ENCODE measurements around the gene PQBP1. TPM values are rescaled to one million over a fixed set of nuclear protein-coding genes. Genes with fewer than 3 reads are reported as not detected.

The PQBP1 gene
- 53.7 and 56.3 TPM in 2 replicates for total RNA-seq

DNA sequence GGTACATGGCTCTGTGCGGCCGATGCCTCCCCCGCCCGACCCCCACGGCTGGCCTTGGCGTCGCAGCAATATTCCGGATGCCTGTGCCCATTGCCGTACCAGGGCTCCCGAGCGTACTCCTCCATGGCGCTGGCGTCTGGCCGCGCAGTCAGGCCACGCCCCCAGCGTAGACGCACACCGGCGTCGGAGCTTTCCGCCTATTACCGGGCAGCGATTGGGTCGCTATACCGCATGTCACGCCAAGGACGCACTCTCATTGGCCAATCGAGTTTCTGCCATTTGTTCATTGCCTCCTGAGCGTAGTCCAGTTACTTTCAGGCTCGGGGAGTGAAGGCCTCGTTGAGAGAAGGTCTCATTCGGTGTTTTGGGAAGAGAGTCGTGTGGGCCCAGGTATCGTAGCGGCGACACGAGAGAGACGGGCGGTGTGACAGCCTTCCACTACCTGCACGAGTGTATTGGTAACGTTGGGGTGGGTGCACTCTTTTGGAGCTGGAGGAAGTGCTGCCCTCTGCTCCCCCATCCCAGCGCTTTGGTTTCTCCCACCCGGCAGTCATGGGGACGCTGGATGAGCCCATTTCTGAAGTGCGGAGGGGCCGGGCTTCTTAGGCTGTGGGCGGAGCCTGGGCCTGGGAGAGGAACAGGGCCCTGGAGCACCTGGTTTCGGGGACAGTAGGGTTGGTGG, at the start of gene PQBP1, which contains the start of gene TIMM17B:
PQBP1 (plus strand) TSS at position 306 of the 682 bp plus-strand sequence. CDS start 580 bp downstream, outside the sequence.
TIMM17B (minus strand) TSS at position 144 of the 682 bp plus-strand sequence; CDS start at position 125, 19 bp downstream.

GRCh38 chrX:48911412-48912182, 13.9 kb downstream of the PQBP1 start, which contains the start of gene SLC35A2:
TSS of gene SLC35A2 (minus strand) at chrX:48911646. CDS start at chrX:48911636, 10 bp downstream.

GRCh38 chrX:48918643-48919340, 21.1 kb downstream of the PQBP1 start, which contains the start of gene PIM2:
TSS of gene PIM2 (minus strand) at chrX:48919024. CDS start at chrX:48918834, 190 bp downstream.

Other genes with a start within 250 kb of the PQBP1 start
- 1.1 and 1.6 TPM in 2 replicates for gene WAS, start 214.1 kb upstream of the PQBP1 start, total RNA-seq
- 2.7 and 6.2 TPM in 2 replicates for gene SUV39H1, start 201.2 kb upstream of the PQBP1 start, total RNA-seq
- gene GLOD5, start 136.2 kb upstream of the PQBP1 start, total RNA-seq: not detected in 2 replicates
- not detected in 2 replicates for gene GATA1, start 111.3 kb upstream of the PQBP1 start, total RNA-seq
- 23.3 and 42.3 TPM in 2 replicates for gene HDAC6, start 95.9 kb upstream of the PQBP1 start, total RNA-seq
- gene ERAS, start 71.4 kb upstream of the PQBP1 start, total RNA-seq: not detected in 2 replicates
- 1.0 and 1.4 TPM in 2 replicates for gene PCSK1N, start 62.3 kb upstream of the PQBP1 start, total RNA-seq
- gene TIMM17B, start 162 bp upstream of the PQBP1 start, total RNA-seq: 17.8 and 19.7 TPM in 2 replicates
- 21.3 and 23.8 TPM in 2 replicates for gene SLC35A2, start 13.7 kb downstream of the PQBP1 start, total RNA-seq
- 1.4 and 2.1 TPM in 2 replicates for gene PIM2, start 21.1 kb downstream of the PQBP1 start, total RNA-seq
- gene OTUD5, start 59.7 kb downstream of the PQBP1 start, total RNA-seq: 33.8 and 40.0 TPM in 2 replicates
- gene KCND1, start 73.9 kb downstream of the PQBP1 start, total RNA-seq: 5.0 and 5.3 TPM in 2 replicates
- gene GRIPAP1, start 104.3 kb downstream of the PQBP1 start, total RNA-seq: 13.2 and 14.8 TPM in 2 replicates
- 73.1 and 84.2 TPM in 2 replicates for gene TFE3, start 145.4 kb downstream of the PQBP1 start, total RNA-seq
- gene CCDC120, start 161.1 kb downstream of the PQBP1 start, total RNA-seq: 2.0 and 2.5 TPM in 2 replicates
- 34.3 and 36.7 TPM in 2 replicates for gene PRAF2, start 176.1 kb downstream of the PQBP1 start, total RNA-seq
- gene WDR45, start 182.0 kb downstream of the PQBP1 start, total RNA-seq: 64.5 and 72.1 TPM in 2 replicates
- gene GPKOW, start 225.8 kb downstream of the PQBP1 start, total RNA-seq: 16.2 and 17.3 TPM in 2 replicates